Common myeloid progenitor, CD34-positive (primary cell): Measurements from ENCODE around the gene ECI2.

Experiments
- CTCF ChIA-PET: fragments of 350-600 bp; sonication (Branson Sonifier 250); formaldehyde crosslinking; loops from one replicate; lab custom pipeline; 2021; ENCODE audit warnings: antibody characterized with exemption; lab: Charles Lee
- POLR2A ChIA-PET: fragments of 350-600 bp; sonication (Branson Sonifier 250); formaldehyde crosslinking; loops from one replicate; lab custom pipeline; 2021; ENCODE audit warnings: antibody characterized with exemption; lab: Charles Lee
- DNase-seq, 3 donors: peaks; one replicate each; pipeline versions ENCODE4 v3.0.0 to v3.0.0-alpha.2; 2013
- H3K27ac ChIP-seq, 2 experiments: 1 replicate in 1 of 2; 2 replicates in 1 of 2; pipeline ENCODE4 v1.7.0; 2013; ENCODE audit warnings: inconsistent platforms in 2 of 2, low read length in 2 of 2, mild to moderate bottlenecking in 2 of 2, low read depth in 1 of 2, moderate library complexity in 1 of 2; ENCODE audit not compliant: severe bottlenecking in 2 of 2, insufficient read depth in 1 of 2, poor library complexity in 1 of 2
- H3K27me3 ChIP-seq, 5 experiments: replicated peaks in 2 of 5; 1 replicate in 3 of 5; 2 replicates in 2 of 5; pipeline versions ENCODE4 v1.6.1 to v1.7.0; 2013; ENCODE audit warnings: low read length in 4 of 5, mild to moderate bottlenecking in 2 of 5, moderate library complexity in 2 of 5, inconsistent platforms in 1 of 5; ENCODE audit not compliant: insufficient read depth in 5 of 5, control insufficient read depth in 4 of 5
- H3K36me3 ChIP-seq, 4 experiments: 1 replicate in 2 of 4; 2 replicates in 2 of 4; pipeline versions ENCODE4 v1.6.1 to v1.7.0; 2013; ENCODE audit warnings: low read length in 3 of 4, control low read depth in 1 of 4, mild to moderate bottlenecking in 1 of 4; ENCODE audit not compliant: control insufficient read depth in 4 of 4, insufficient read depth in 4 of 4
- H3K4me1 ChIP-seq, 4 experiments: 1 replicate in 3 of 4; 2 replicates in 1 of 4; pipeline versions ENCODE4 v1.6.1 to v1.7.1; 2013; ENCODE audit warnings: low read length in 3 of 4, mild to moderate bottlenecking in 3 of 4, control low read depth in 1 of 4, inconsistent platforms in 1 of 4, moderate library complexity in 1 of 4; ENCODE audit not compliant: control insufficient read depth in 4 of 4, insufficient read depth in 4 of 4; ENCODE audit errors: control extremely low read depth in 1 of 4
- H3K4me3 ChIP-seq, 7 experiments: 1 replicate in 4 of 7; 2 replicates in 3 of 7; pipeline versions ENCODE4 v1.5.1 to v1.7.0; 2013; ENCODE audit warnings: mild to moderate bottlenecking in 7 of 7, low read length in 6 of 7, moderate library complexity in 6 of 7, inconsistent platforms in 2 of 7, low read depth in 2 of 7, control low read depth in 1 of 7; ENCODE audit not compliant: insufficient read depth in 4 of 7, control insufficient read depth in 1 of 7; ENCODE audit errors: extremely low read depth in 1 of 7
- H3K9me3 ChIP-seq, 5 experiments: 1 replicate in 4 of 5; 2 replicates in 1 of 5; pipeline versions ENCODE4 v1.6.1 to v1.7.1; 2013; ENCODE audit warnings: low read length in 4 of 5, mild to moderate bottlenecking in 2 of 5, inconsistent platforms in 1 of 5, low read depth in 1 of 5, moderate library complexity in 1 of 5; ENCODE audit not compliant: control insufficient read depth in 4 of 5, insufficient read depth in 2 of 5; ENCODE audit errors: control extremely low read depth in 1 of 5
- WGBS: methylation state at CpG from one replicate; pipeline ENCODE4 v1.1.5; 2013; ENCODE audit not compliant: insufficient coverage; 5-methylcytosine and 5-hydroxymethylcytosine counted together

ECI2 gene

DNA sequence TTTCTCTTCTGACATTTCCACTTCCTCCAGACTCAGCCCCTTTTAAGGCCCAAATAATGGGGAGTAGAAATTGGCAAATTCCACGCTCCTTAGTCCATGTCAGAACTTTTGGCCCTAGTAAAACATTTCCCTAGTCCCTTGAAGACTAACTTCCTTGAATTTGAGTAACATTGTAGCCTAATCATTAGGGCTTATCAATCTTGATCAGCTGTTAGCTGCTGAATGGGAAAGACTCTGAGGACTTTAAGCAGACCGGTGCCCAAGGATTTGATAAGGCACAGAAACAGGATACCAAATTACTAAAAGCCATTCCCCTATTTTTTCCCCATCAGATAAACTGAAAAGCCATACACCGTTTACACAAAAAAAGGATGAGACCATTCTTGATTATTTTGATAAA, 37.0 kb upstream of the ECI2 start:
- Histone ChIP-seq H3K36me3 (no peaks in the 10 kb centered on the region), H3K27me3 (no peaks in the 10 kb centered on the region), H3K4me1 (no peaks in the 10 kb centered on the region), H3K4me3 (no peak overlapping the region), H3K27ac (no peak overlapping the region), H3K9me3 (peaks cover 0 to 4% (median 0%) of the 10 kb centered on the region in 5 experiments)
- DNase-seq = no peak
- ChIA-PET CTCF (interaction anchor here (1.0 kb wide), 1 partner anchor 14 kb away, joined by 3 read pairs; no protein-coding TSS in a partner anchor), POLR2A (no interaction called here)
- 86% methylated on average over 1 of the region's 3 CpGs for WGBS

DNA sequence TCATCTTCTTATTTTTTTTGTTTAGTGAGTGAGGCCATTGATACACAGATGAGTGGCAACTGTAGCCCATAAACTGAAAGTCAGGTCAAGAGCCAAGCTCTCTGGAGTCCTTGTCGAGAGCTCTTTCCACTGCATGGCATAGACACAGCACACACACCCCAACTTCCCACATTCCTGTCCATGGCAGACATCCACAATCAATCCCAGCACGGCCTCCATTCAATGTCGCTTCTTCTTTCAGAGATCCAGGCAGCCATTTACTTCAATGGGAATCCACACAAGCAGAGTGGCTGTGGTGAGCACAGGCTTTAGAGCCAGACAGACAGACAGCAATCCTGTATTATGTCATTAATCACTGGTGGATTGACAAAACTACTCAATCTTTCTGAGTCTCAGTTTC, 34.9 kb upstream of the ECI2 start:
- CTCF ChIA-PET = no interaction called here
- POLR2A ChIA-PET = no interaction called here
- 100% methylated on average over 3 of the region's 3 CpGs for WGBS
- H3K27me3 ChIP-seq = no peaks in the 10 kb centered on the region
- peaks cover 0 to 4% (median 0%) of the 10 kb centered on the region in 5 experiments for H3K9me3 ChIP-seq
- H3K36me3 ChIP-seq = no peaks in the 10 kb centered on the region
- H3K4me3 ChIP-seq = no peak overlapping the region
- no peak for DNase-seq
- peaks cover 0 to 4% (median under 1%) of the 10 kb centered on the region in 4 experiments for H3K4me1 ChIP-seq
- H3K27ac ChIP-seq = no peak overlapping the region

DNA sequence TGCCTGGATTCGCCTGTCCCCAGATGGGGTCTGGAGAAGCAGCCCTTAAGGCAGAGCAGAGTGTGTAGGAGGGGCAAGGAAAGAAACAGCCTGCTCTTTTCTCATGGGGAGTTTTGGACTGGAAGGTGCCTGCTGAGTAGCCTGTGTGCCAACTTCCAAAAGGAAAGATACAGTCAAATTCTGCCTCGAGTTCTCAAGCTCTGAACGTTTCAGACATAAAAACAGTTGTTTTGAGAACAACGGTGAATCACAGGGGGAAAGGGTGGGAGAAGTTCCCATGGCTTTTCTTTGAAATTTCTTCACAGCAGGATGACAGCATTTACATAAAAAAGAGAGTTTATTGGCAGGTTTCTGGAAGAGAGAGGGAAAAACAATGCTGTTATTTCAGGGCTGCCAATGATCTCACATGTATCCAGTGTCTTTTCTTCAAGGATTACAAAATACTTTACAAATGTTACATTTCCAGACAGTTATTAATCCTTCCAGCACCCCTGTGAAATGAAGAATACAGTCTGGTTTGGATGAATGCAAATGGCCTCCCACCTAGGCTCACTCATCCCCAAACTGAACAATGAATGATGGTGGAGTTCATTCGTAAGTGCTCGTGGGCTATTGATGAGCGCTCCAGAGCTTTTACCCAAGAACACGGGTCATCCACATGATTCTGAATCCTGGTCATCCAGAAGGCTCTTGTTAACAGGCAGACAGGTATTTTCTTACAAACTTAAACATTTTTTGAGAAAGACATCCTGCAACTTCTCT, 33.8 kb upstream of the ECI2 start:
- CTCF ChIA-PET = interaction anchor here (0.6 kb wide), 1 partner anchor 163 kb away, joined by 3 read pairs; no protein-coding TSS in a partner anchor
- POLR2A ChIA-PET = no interaction called here
- no peaks in the 10 kb centered on the region for H3K27me3 ChIP-seq
- WGBS = 93% methylated on average over 5 of the region's 8 CpGs
- DNase-seq = no peak
- peaks cover 0 to 4% (median 0%) of the 10 kb centered on the region in 5 experiments for H3K9me3 ChIP-seq
- no peak overlapping the region for H3K27ac ChIP-seq
- H3K4me3 ChIP-seq = no peak overlapping the region
- H3K36me3 ChIP-seq = no peaks in the 10 kb centered on the region
- H3K4me1 ChIP-seq = peaks cover 0 to 4% (median under 1%) of the 10 kb centered on the region in 4 experiments

DNA sequence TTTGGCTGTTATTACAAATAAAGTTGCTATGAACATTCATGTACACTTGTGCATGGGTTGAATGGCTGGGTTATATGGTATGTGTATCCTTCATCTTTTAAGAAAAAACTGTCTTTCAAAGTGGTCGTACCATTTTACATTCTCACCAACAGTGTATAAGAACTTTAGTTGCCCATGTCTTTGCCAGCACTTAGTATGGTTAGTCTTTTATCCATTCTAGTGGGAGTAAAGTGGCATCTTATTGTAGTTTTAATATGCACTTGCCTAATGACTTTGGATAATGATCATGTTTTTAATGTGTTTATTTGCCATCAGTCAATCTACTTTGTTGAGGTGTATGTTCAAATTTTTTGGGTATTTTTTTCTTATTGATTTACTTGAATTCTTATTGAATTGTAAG, 32.5 kb upstream of the ECI2 start:
- Histone ChIP-seq H3K36me3 (no peaks in the 10 kb centered on the region), H3K27ac (no peak overlapping the region), H3K4me1 (peaks cover 0 to 4% (median under 1%) of the 10 kb centered on the region in 4 experiments), H3K9me3 (peaks cover 0 to 4% (median 0%) of the 10 kb centered on the region in 5 experiments), H3K27me3 (no peaks in the 10 kb centered on the region), H3K4me3 (no peak overlapping the region)
- ChIA-PET POLR2A (no interaction called here), CTCF (no interaction called here)
- DNase-seq = no peak
- WGBS = no CpG with 5 or more reads among the region's 1 CpG

DNA sequence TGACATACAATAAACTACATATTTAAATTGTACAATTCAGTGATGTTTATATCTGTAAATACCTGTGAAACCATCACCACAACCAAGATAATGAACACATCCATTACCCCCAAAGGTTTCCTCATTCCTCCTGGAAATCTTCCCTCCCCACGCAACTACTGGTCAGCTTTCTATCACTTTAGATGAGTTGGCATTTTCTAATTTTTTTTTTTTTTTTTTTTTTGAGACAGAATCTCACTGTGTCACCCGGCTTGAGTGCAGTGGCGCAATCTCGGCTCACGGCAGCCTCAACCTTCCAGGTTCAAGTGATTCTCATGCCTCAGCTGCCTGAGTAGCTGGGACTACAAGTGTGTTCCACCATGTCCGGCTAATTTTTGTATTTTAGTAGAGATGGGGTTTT, 31.7 kb upstream of the ECI2 start:
- POLR2A ChIA-PET = no interaction called here
- no peak for DNase-seq

DNA sequence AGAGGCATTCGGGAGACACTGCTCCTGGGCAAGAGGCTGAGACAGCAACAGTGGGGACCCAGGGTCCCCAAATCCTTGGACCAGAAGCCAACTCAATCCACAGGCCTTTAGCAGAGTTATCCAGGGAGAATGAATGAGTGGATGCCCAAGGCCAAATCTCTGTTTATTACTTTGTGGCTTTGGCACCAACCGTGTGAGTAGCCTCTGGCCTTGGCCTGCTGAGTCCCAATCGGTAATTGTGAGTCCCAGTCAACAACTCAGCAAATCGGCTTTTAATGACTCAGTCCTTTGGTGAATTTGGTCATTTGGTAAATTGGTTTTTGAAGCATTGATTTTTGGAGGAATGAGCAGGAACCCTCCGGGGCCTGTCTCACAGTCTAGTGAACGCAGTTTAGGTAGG, 29.1 kb upstream of the ECI2 start:
- no peak for DNase-seq
- Histone ChIP-seq H3K4me1 (peaks cover 0 to 4% (median under 1%) of the 10 kb centered on the region in 4 experiments), H3K4me3 (no peak overlapping the region), H3K27ac (no peak overlapping the region), H3K27me3 (no peaks in the 10 kb centered on the region), H3K9me3 (peaks cover 0 to 4% (median 0%) of the 10 kb centered on the region in 5 experiments), H3K36me3 (no peaks in the 10 kb centered on the region)
- CTCF ChIA-PET = no interaction called here
- 100% methylated on average over 4 of the region's 6 CpGs for WGBS
- POLR2A ChIA-PET = no interaction called here

More for the DNA sequence above, 31.7 kb upstream of the ECI2 start:
- Histone ChIP-seq H3K36me3 (no peaks in the 10 kb centered on the region), H3K27ac (no peak overlapping the region), H3K4me3 (no peak overlapping the region), H3K9me3 (peaks cover 0 to 4% (median 0%) of the 10 kb centered on the region in 5 experiments), H3K27me3 (no peaks in the 10 kb centered on the region), H3K4me1 (peaks cover 0 to 4% (median under 1%) of the 10 kb centered on the region in 4 experiments)
- CTCF ChIA-PET = no interaction called here
- 100% methylated on average over 5 of the region's 6 CpGs for WGBS

DNA sequence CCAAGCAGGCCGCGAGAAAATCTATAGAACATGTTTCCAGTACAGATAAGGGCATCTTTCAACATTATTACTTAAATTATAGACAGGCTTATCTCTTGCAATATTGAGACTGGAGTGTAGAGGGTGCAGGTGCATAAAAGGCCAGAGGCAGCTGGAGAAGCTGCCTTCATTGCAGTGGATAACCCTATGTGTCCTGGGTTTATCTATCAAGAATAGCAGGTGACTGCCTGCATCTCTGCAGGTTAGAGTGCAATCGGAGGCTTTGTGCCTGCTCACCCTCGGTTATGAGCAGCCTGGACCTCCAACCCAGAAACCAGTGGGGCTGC, 28.7 kb upstream of the ECI2 start:
- Histone ChIP-seq H3K36me3 (no peaks in the 10 kb centered on the region), H3K27me3 (no peaks in the 10 kb centered on the region), H3K4me1 (peaks cover 0 to 4% (median under 1%) of the 10 kb centered on the region in 4 experiments), H3K27ac (no peak overlapping the region), H3K4me3 (no peak overlapping the region), H3K9me3 (peaks cover 0 to 4% (median 0%) of the 10 kb centered on the region in 5 experiments)
- 100% methylated on average over 2 of the region's 4 CpGs for WGBS
- peak in 1 of 3 donors; percentile 5 for DNase-seq
- CTCF ChIA-PET = no interaction called here
- POLR2A ChIA-PET = no interaction called here
